SK-N-MC (cell line): ENCODE measurements around the gene DLGAP1.

Experiments
- EZH2 ChIP-seq: fragments of 200-600 bp; sonication (generic); IDR thresholded peaks from one replicate; pipeline ENCODE4 v1.6.1; 2017; ENCODE audit warnings: antibody characterized with exemption
- POLR2AphosphoS5 ChIP-seq: IDR thresholded peaks from 2 replicates; pipeline ENCODE4 v1.6.1; 2012; ENCODE audit warnings: mild to moderate bottlenecking, low read depth, low read length, borderline replicate concordance

GRCh38 chr18:3690764-3691066 is 764.4 kb downstream of the DLGAP1 start:
- TF ChIP-seq EZH2 = no peak
- TF ChIP-seq POLR2AphosphoS5 = no peak
